ENCODE measurements around the gene HSF5. TPM values are rescaled to one million over a fixed set of nuclear protein-coding genes. Genes with fewer than 3 reads are reported as not detected.

Gene HSF5
- polyA plus RNA-seq, 2 of the 4 experiments (the other 2 are of a cell fraction): not detected

DNA sequence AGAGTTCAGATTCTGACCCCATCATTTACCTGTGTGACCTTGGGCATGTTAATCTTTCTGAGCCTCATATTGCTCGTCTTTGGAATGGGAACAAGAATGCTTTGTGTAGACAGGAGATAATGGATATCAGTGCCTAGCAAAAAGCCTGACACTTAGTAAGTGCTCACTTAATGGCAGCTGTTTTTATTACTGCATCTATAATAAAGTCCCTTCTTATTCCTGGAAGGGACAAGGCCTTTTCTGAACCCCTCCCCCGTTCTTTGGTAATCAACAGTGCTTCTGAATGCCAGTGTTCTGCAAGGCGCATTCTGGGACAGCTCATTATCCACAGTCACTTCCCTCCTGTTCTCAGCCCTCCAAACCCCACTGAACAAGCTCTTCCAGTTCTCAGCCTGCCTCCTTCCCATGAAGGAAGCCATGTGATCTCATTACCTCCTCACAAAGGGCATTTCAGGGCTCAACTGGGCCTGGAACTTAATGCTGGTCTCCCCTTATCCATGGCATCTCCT lies 111.1 kb downstream of the HSF5 start (continued):
- TF ChIP-seq, protein P1, sequence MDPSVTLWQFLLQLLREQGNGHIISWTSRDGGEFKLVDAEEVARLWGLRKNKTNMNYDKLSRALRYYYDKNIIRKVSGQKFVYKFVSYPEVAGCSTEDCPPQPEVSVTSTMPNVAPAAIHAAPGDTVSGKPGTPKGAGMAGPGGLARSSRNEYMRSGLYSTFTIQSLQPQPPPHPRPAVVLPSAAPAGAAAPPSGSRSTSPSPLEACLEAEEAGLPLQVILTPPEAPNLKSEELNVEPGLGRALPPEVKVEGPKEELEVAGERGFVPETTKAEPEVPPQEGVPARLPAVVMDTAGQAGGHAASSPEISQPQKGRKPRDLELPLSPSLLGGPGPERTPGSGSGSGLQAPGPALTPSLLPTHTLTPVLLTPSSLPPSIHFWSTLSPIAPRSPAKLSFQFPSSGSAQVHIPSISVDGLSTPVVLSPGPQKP (IDR thresholded peaks at IDR 0.05; ENCODE audit: low read depth, low read length): no peak

DNA sequence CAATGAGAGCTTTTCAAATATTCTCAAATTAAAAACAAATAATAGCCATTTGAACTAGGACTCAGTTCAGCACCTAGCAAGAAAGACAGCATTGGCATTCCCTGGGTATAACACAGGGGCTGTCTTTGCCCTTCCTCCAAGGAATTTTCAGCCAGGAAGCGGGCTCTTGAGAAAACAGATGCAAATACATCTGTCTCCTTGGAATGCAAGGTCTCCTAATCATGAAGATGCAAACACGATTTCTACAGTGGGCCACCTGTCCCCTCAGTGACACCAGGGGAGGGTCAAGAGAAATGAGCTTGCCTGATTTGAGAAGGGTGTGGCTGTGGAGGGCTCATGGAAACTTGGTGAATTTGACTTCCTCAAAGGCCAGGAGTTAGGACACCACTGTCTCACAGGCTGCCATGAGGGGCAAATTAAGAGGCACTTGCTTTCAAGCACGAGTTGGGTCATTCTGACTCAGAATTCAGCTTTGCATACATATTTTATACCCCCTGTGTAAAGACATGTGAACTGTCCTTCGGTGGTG lies 111.7 kb downstream of the HSF5 start:
- no peak overlapping the region for H3K4me3 ChIP-seq
- H3K9me3 ChIP-seq: no peaks in the 10 kb centered on the region
- 53% methylated on average over 4 of the region's 4 CpGs for WGBS (ENCODE audit: missing lambda C conversion rate)
- H3K4me1 ChIP-seq: peaks cover 44% of the 10 kb centered on the region
- CTCF ChIA-PET: interaction anchor here (0.8 to 4.3 kb wide), 3 partner anchors 20 to 71 kb away, joined by 3 to 16 read pairs (median 5); no protein-coding TSS in a partner anchor
- ATAC-seq (no peak), FAIRE-seq (no peak), DNase-seq (ENCODE audit: low read depth in 1 of 2, low spot score in 1 of 2) (no peak)
- POLR2A ChIA-PET: no interaction called here
- H3K4me2 ChIP-seq: no peak overlapping the region
- H3K27ac ChIP-seq: 0 out of 6 replicates have a peak overlapping the region, but pooled peaks of 1 of the 2 experiments have one; percentile 8
- TF ChIP-seq RARB (CRISPR knock-in tag; IDR thresholded peaks at IDR 0.05): no peak
- TF ChIP-seq, protein P2, sequence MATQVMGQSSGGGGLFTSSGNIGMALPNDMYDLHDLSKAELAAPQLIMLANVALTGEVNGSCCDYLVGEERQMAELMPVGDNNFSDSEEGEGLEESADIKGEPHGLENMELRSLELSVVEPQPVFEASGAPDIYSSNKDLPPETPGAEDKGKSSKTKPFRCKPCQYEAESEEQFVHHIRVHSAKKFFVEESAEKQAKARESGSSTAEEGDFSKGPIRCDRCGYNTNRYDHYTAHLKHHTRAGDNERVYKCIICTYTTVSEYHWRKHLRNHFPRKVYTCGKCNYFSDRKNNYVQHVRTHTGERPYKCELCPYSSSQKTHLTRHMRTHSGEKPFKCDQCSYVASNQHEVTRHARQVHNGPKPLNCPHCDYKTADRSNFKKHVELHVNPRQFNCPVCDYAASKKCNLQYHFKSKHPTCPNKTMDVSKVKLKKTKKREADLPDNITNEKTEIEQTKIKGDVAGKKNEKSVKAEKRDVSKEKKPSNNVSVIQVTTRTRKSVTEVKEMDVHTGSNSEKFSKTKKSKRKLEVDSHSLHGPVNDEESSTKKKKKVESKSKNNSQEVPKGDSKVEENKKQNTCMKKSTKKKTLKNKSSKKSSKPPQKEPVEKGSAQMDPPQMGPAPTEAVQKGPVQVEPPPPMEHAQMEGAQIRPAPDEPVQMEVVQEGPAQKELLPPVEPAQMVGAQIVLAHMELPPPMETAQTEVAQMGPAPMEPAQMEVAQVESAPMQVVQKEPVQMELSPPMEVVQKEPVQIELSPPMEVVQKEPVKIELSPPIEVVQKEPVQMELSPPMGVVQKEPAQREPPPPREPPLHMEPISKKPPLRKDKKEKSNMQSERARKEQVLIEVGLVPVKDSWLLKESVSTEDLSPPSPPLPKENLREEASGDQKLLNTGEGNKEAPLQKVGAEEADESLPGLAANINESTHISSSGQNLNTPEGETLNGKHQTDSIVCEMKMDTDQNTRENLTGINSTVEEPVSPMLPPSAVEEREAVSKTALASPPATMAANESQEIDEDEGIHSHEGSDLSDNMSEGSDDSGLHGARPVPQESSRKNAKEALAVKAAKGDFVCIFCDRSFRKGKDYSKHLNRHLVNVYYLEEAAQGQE (IDR thresholded peaks at IDR 0.05): peak; percentile 59; the same call in 1 of the 2 replicates

DNA sequence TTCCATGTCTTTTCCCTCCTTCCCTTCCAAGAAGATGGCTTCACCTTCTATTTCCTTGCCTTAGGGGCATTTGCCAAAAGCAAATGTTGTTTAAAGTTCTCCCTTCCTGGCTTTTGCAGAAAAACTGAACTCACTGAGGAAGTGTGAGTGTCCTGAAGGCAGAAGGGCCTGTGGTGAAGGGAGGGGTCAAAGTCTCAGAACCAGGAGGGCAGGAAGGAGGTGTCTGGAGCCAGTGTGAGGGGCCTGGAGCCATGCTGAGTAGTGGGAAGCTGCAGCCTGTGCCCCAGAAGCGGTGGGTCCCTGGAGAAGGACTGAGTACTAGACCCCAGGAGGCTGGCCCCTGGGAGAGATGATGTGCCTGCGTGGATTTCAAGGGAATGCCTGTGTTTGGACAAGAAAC lies 112.4 kb downstream of the HSF5 start:
- Histone ChIP-seq H3K4me2 (no peak overlapping the region), H3K9me3 (no peaks in the 10 kb centered on the region), H3K4me1 (peaks cover 37% of the 10 kb centered on the region), H3K27ac (peak overlapping the region in 1 of 2 experiments; percentile 16; a peak in 2 of 6 replicates), H3K4me3 (no peak overlapping the region)
- TF ChIP-seq, protein P3, sequence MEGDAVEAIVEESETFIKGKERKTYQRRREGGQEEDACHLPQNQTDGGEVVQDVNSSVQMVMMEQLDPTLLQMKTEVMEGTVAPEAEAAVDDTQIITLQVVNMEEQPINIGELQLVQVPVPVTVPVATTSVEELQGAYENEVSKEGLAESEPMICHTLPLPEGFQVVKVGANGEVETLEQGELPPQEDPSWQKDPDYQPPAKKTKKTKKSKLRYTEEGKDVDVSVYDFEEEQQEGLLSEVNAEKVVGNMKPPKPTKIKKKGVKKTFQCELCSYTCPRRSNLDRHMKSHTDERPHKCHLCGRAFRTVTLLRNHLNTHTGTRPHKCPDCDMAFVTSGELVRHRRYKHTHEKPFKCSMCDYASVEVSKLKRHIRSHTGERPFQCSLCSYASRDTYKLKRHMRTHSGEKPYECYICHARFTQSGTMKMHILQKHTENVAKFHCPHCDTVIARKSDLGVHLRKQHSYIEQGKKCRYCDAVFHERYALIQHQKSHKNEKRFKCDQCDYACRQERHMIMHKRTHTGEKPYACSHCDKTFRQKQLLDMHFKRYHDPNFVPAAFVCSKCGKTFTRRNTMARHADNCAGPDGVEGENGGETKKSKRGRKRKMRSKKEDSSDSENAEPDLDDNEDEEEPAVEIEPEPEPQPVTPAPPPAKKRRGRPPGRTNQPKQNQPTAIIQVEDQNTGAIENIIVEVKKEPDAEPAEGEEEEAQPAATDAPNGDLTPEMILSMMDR (IDR thresholded peaks at IDR 0.05): no peak
- TF ChIP-seq FOSB (CRISPR knock-in tag; IDR thresholded peaks at IDR 0.05): no peak
- TF ChIP-seq HOXB13 (CRISPR knock-in tag; IDR thresholded peaks at IDR 0.05; ENCODE audit: low read depth): no peak
- TF ChIP-seq EHMT2 (IDR thresholded peaks at IDR 0.05; ENCODE audit: low read depth): no peak
- TF ChIP-seq HOXA7 (CRISPR knock-in tag; IDR thresholded peaks at IDR 0.05): no peak
- TF ChIP-seq, protein P4, sequence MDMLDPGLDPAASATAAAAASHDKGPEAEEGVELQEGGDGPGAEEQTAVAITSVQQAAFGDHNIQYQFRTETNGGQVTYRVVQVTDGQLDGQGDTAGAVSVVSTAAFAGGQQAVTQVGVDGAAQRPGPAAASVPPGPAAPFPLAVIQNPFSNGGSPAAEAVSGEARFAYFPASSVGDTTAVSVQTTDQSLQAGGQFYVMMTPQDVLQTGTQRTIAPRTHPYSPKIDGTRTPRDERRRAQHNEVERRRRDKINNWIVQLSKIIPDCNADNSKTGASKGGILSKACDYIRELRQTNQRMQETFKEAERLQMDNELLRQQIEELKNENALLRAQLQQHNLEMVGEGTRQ (IDR thresholded peaks at IDR 0.05): no peak
- TF ChIP-seq MAFK (IDR thresholded peaks at IDR 0.05; ENCODE audit: partially characterized antibody): no peak
- no peak for TF ChIP-seq POLR2AphosphoS2 (conservative IDR thresholded peaks at IDR 0.05; ENCODE audit: low read length)
- TF ChIP-seq PHF8 (IDR thresholded peaks at IDR 0.05; ENCODE audit: borderline replicate concordance, low read depth): no peak
- TF ChIP-seq, protein P5, sequence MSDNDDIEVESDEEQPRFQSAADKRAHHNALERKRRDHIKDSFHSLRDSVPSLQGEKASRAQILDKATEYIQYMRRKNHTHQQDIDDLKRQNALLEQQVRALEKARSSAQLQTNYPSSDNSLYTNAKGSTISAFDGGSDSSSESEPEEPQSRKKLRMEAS (IDR thresholded peaks at IDR 0.05): no peak
- TF ChIP-seq JUNB (IDR thresholded peaks at IDR 0.05): no peak
- TF ChIP-seq EP300 (IDR thresholded peaks at IDR 0.05): no peak
- WGBS (ENCODE audit: missing lambda C conversion rate): 59% methylated on average over 2 of the region's 2 CpGs
- ATAC-seq: no peak
- POLR2A ChIA-PET: no interaction called here
- no peak for FAIRE-seq
- CTCF ChIA-PET: interaction anchor here (0.8 to 1.5 kb wide), 2 partner anchors 21 to 72 kb away, joined by 3 to 5 read pairs; no protein-coding TSS in a partner anchor
- DNase-seq (ENCODE audit: low read depth in 1 of 2, low spot score in 1 of 2): no peak

Measured in A549 (cell line).